ENCODE measurements around the gene PON3. TPM values are rescaled to one million over a fixed set of nuclear protein-coding genes. Genes with fewer than 3 reads are reported as not detected.

The PON3 gene
- total and polyA plus RNA-seq, 2 experiments from 2014 or later: 0.45 TPM; not detected in 1

DNA sequence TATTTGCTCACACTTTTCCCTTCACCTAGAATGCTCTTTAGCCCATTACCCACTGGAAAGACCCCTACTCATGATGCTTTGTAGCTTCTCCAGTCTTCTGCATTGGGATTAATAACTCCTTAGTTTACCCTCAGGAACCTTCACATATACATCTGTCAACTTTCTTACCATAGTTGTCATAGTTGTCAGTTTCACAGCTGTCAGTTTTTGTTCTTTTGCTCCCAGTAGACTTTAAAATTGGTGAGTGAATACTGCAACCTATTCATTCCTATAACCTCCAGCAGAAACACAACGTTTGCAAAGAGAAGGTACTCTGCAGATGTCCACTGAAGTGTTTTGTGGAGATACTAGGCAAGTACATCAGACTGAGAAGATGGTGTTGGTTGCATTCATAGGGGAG, 74.5 kb downstream of the PON3 start:
- no peaks in the 10 kb centered on the region for H3K79me2 ChIP-seq
- TF ChIP-seq CTCF (IDR thresholded peaks at IDR 0.05; ENCODE audit: poor library complexity): no peak
- no peaks in the 10 kb centered on the region for H3K9me3 ChIP-seq (ENCODE audit: low read depth)
- DNase-seq (ENCODE audit: low spot score): no peak
- no peaks in the 10 kb centered on the region for H3K36me3 ChIP-seq (replicated peaks; ENCODE audit: insufficient read depth, low read depth)
- H2AFZ ChIP-seq: no peak overlapping the region
- no peak overlapping the region for H3K27ac ChIP-seq
- no peak overlapping the region for H3K4me3 ChIP-seq
- H4K20me1 ChIP-seq (ENCODE audit: insufficient read depth, poor library complexity, severe bottlenecking): no peaks in the 10 kb centered on the region
- peaks cover 3% of the 10 kb centered on the region for H3K27me3 ChIP-seq
- H3K4me2 ChIP-seq: no peak overlapping the region
- no peaks in the 10 kb centered on the region for H3K9me2 ChIP-seq (replicated peaks; ENCODE audit: insufficient read depth)
- peaks cover 5% of the 10 kb centered on the region for H3K4me1 ChIP-seq (ENCODE audit: insufficient read depth)
- 94% methylated on average over 1 of the region's 1 CpG for WGBS (ENCODE audit: low lambda C conversion rate, missing lambda C conversion rate)

GRCh38 chr7:95320651-95321050, 75.5 kb downstream of the PON3 start:
- H3K36me3 ChIP-seq (replicated peaks; ENCODE audit: insufficient read depth, low read depth): no peaks in the 10 kb centered on the region
- H3K4me1 ChIP-seq (ENCODE audit: insufficient read depth): peaks cover 5% of the 10 kb centered on the region
- TF ChIP-seq CTCF (IDR thresholded peaks at IDR 0.05; ENCODE audit: poor library complexity) (no peak), EZH2phosphoT487 (IDR thresholded peaks at IDR 0.05; ENCODE audit: low read depth, severe bottlenecking, unreplicated experiment) (no peak), EZH2 (IDR thresholded peaks at IDR 0.05; ENCODE audit: borderline replicate concordance) (no peak)
- no peaks in the 10 kb centered on the region for H3K9me2 ChIP-seq (replicated peaks; ENCODE audit: insufficient read depth)
- no peaks in the 10 kb centered on the region for H3K79me2 ChIP-seq
- no peak overlapping the region for H2AFZ ChIP-seq
- DNase-seq (ENCODE audit: low spot score): no peak
- peaks cover 3% of the 10 kb centered on the region for H3K27me3 ChIP-seq
- H3K4me3 ChIP-seq: no peak overlapping the region
- H4K20me1 ChIP-seq (ENCODE audit: insufficient read depth, poor library complexity, severe bottlenecking): no peaks in the 10 kb centered on the region
- H3K9me3 ChIP-seq (ENCODE audit: low read depth): no peaks in the 10 kb centered on the region
- H3K27ac ChIP-seq: no peak overlapping the region
- no peak overlapping the region for H3K4me2 ChIP-seq
- WGBS (ENCODE audit: low lambda C conversion rate, missing lambda C conversion rate): 42% methylated on average over 1 of the region's 1 CpG

DNA sequence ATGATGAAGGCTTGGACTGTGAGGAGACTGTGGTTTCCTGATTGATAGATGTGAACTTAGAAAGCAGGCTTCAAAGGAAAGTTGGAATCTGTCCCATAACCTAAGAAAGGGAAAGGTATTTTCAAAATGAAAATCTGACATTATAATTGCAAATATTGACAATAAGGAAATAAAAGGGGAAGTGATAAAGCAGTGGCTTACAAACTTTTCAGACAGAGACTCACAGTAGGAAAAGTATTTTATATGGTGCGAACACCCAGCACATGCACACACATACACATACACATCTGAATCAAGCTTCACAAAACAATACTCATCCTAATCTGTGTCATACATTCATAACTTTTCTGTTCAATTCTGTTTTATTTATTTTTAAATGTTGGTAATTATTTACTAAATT, 76.6 kb downstream of the PON3 start:
- H3K4me1 ChIP-seq (ENCODE audit: insufficient read depth): peaks cover 5% of the 10 kb centered on the region
- no peaks in the 10 kb centered on the region for H3K36me3 ChIP-seq (replicated peaks; ENCODE audit: insufficient read depth, low read depth)
- H3K9me3 ChIP-seq (ENCODE audit: low read depth): no peaks in the 10 kb centered on the region
- no peak overlapping the region for H3K27ac ChIP-seq
- 94% methylated on average over 1 of the region's 1 CpG for WGBS (ENCODE audit: low lambda C conversion rate, missing lambda C conversion rate)
- no peak overlapping the region for H3K4me3 ChIP-seq
- no peaks in the 10 kb centered on the region for H4K20me1 ChIP-seq (ENCODE audit: insufficient read depth, poor library complexity, severe bottlenecking)
- H3K4me2 ChIP-seq: no peak overlapping the region
- no peaks in the 10 kb centered on the region for H3K79me2 ChIP-seq
- H3K9me2 ChIP-seq (replicated peaks; ENCODE audit: insufficient read depth): no peaks in the 10 kb centered on the region
- no peak for TF ChIP-seq CTCF (IDR thresholded peaks at IDR 0.05; ENCODE audit: poor library complexity)
- no peak for TF ChIP-seq EZH2phosphoT487 (IDR thresholded peaks at IDR 0.05; ENCODE audit: low read depth, severe bottlenecking, unreplicated experiment)
- TF ChIP-seq EZH2 (IDR thresholded peaks at IDR 0.05; ENCODE audit: borderline replicate concordance): no peak
- no peaks in the 10 kb centered on the region for H3K27me3 ChIP-seq
- no peak overlapping the region for H2AFZ ChIP-seq
- no peak for DNase-seq (ENCODE audit: low spot score)

DNA sequence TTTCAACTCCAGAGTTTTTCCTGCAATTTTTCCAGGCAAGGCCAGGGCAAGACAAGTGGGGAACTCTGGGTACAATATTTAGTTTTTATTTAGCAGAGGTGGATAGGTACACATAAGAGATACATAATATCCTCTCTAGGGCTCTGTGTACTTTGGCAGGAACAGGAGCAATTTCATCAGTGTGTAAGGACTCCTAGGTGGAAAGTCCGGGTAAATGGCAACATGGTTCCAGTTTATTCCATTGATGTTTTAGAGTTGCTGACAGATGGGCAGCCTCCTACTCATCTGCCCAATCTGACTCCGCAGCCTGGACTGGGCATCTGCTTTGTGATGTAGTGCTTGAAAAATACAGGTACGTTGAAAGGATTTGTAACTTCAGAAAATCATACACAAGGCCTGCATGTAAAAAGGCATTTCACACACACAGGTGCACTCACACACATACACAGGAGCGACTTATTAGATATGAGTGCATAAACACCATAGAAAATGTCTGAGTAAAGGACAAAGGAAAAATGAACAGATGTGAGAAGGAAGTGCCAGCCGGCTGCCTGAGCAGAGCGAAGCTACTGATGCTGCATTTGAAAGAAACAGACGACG, 77.6 kb downstream of the PON3 start:
- no peak for DNase-seq (ENCODE audit: low spot score)
- Histone ChIP-seq H3K27me3 (no peaks in the 10 kb centered on the region), H3K4me3 (no peak overlapping the region), H3K9me3 (ENCODE audit: low read depth) (no peaks in the 10 kb centered on the region), H4K20me1 (ENCODE audit: insufficient read depth, poor library complexity, severe bottlenecking) (no peaks in the 10 kb centered on the region), H3K27ac (no peak overlapping the region), H3K4me2 (no peak overlapping the region), H3K4me1 (ENCODE audit: insufficient read depth) (peaks cover 5% of the 10 kb centered on the region), H3K79me2 (no peaks in the 10 kb centered on the region), H3K9me2 (replicated peaks; ENCODE audit: insufficient read depth) (no peaks in the 10 kb centered on the region), H3K36me3 (replicated peaks; ENCODE audit: insufficient read depth, low read depth) (no peaks in the 10 kb centered on the region), H2AFZ (no peak overlapping the region)
- WGBS (ENCODE audit: low lambda C conversion rate, missing lambda C conversion rate): 89% methylated on average over 8 of the region's 8 CpGs
- TF ChIP-seq EZH2phosphoT487 (IDR thresholded peaks at IDR 0.05; ENCODE audit: low read depth, severe bottlenecking, unreplicated experiment) (no peak), EZH2 (IDR thresholded peaks at IDR 0.05; ENCODE audit: borderline replicate concordance) (no peak), CTCF (IDR thresholded peaks at IDR 0.05; ENCODE audit: poor library complexity) (no peak)
